Activated CD4-positive, alpha-beta memory T cell treated with anti-CD3 and anti-CD28 coated beads for 36 hours (primary cell): ENCODE data around the gene ARFGAP1. TPM values are rescaled to one million over a fixed set of nuclear protein-coding genes. Genes with fewer than 3 reads are reported as not detected.

Source experiments
- CTCF ChIA-PET: fragments of 350-600 bp; sonication (Branson Sonifier 250); formaldehyde crosslinking; loops from one replicate; lab custom pipeline; 2021; ENCODE audit warnings: antibody characterized with exemption, inconsistent platforms; lab: Charles Lee
- POLR2A ChIA-PET: fragments of 350-600 bp; sonication (Branson Sonifier 250); formaldehyde crosslinking; loops from one replicate; lab custom pipeline; 2021; ENCODE audit warnings: antibody characterized with exemption; lab: Charles Lee
- DNase-seq: peaks from one replicate; pipeline ENCODE4 v3.0.0-alpha.2; 2020
- H3K27ac Mint-ChIP-seq: one replicate; pipeline ENCODE4 v1.8.0; 2021; ENCODE audit warnings: mixed read lengths
- H3K27me3 Mint-ChIP-seq: one replicate; pipeline ENCODE4 v1.8.0; 2021; ENCODE audit warnings: mixed read lengths
- H3K36me3 Mint-ChIP-seq: one replicate; pipeline ENCODE4 v1.8.0; 2021; ENCODE audit warnings: mixed read lengths
- H3K4me1 Mint-ChIP-seq: one replicate; pipeline ENCODE4 v1.8.0; 2021; ENCODE audit warnings: low read depth, mixed read lengths
- H3K4me3 Mint-ChIP-seq: one replicate; pipeline ENCODE4 v1.8.0; 2021; ENCODE audit warnings: mild to moderate bottlenecking, mixed read lengths
- H3K9me3 Mint-ChIP-seq: one replicate; pipeline ENCODE4 v1.8.0; 2021; ENCODE audit warnings: mixed read lengths
- intact Hi-C: fragments of 100-400 bp; cut with micrococcal nuclease; formaldehyde crosslinking; loops from one replicate; pipeline ENCODE4 v1.15.1; 2023
- total RNA-seq, 2 experiments: library from RNA; stranded (reverse); gene quantifications; one replicate each; pipeline ENCODE4 v1.2.3, GENCODE V29; 2021

The ARFGAP1 gene
- total RNA-seq, 2 experiments from 2014 or later = 68.4 to 72.4 TPM

- Mint-ChIP-seq H3K27ac (peak overlapping the region; percentile 62), H3K4me1 (peaks cover 4% of the 10 kb centered on the region), H3K9me3 (no peaks in the 10 kb centered on the region), H3K36me3 (peaks cover 14% of the 10 kb centered on the region), H3K27me3 (no peaks in the 10 kb centered on the region), H3K4me3 (peak overlapping the region; percentile 63)
- ChIA-PET CTCF (interaction anchor here (1.0 kb wide), 1 partner anchor 26 kb away, joined by 3 read pairs; no protein-coding TSS in a partner anchor), POLR2A (no interaction called here)
- intact Hi-C loops = no loop called here
- peak; percentile 44 for DNase-seq
Measured at GRCh38 chr20:63284083-63284440, 11.4 kb downstream of the ARFGAP1 start.

- Mint-ChIP-seq H3K9me3 (no peaks in the 10 kb centered on the region), H3K4me1 (peaks cover 4% of the 10 kb centered on the region), H3K4me3 (peak overlapping the region; percentile 69), H3K27ac (peak overlapping the region; percentile 39), H3K27me3 (no peaks in the 10 kb centered on the region), H3K36me3 (peaks cover 12% of the 10 kb centered on the region)
- ChIA-PET POLR2A (no interaction called here), CTCF (interaction anchor here (1.0 kb wide), 1 partner anchor 26 kb away, joined by 3 read pairs; no protein-coding TSS in a partner anchor)
- intact Hi-C loops = no loop called here
- DNase-seq = peak; percentile 28
Measured at GRCh38 chr20:63284544-63284949, 11.9 kb downstream of the ARFGAP1 start.

- POLR2A ChIA-PET = no interaction called here
- Mint-ChIP-seq H3K4me1 (peaks cover 4% of the 10 kb centered on the region), H3K9me3 (no peaks in the 10 kb centered on the region), H3K4me3 (peak overlapping the region; percentile 69), H3K27ac (no peak overlapping the region), H3K27me3 (no peaks in the 10 kb centered on the region), H3K36me3 (peaks cover 12% of the 10 kb centered on the region)
- no peak for DNase-seq
- intact Hi-C loops = no loop called here
- CTCF ChIA-PET = interaction anchor here (1.0 to 1.3 kb wide), 2 partner anchors 25 to 96 kb away, joined by 3 read pairs; no protein-coding TSS in a partner anchor
Measured at GRCh38 chr20:63284981-63285524, 12.4 kb downstream of the ARFGAP1 start.

- CTCF ChIA-PET = interaction anchor here (1.3 kb wide), 1 partner anchor 96 kb away, joined by 3 read pairs; no protein-coding TSS in a partner anchor
- Mint-ChIP-seq H3K36me3 (peaks cover 10% of the 10 kb centered on the region), H3K4me3 (no peak overlapping the region), H3K27ac (no peak overlapping the region), H3K27me3 (no peaks in the 10 kb centered on the region), H3K9me3 (no peaks in the 10 kb centered on the region), H3K4me1 (peaks cover 4% of the 10 kb centered on the region)
- intact Hi-C loops = no loop called here
- DNase-seq = no peak
- POLR2A ChIA-PET = no interaction called here
Measured at GRCh38 chr20:63285636-63286615, 13.3 kb downstream of the ARFGAP1 start.

- H3K27ac Mint-ChIP-seq = no peak overlapping the region
- peaks cover 10% of the 10 kb centered on the region for H3K36me3 Mint-ChIP-seq
- intact Hi-C loops = no loop called here
- ChIA-PET POLR2A (interaction anchor here (1.4 kb wide), 1 partner anchor 14 kb away, joined by 6 read pairs; the partner anchor contains the start of gene ARFGAP1), CTCF (no interaction called here)
- no peak for DNase-seq
- H3K4me1 Mint-ChIP-seq = peaks cover 4% of the 10 kb centered on the region
- H3K27me3 Mint-ChIP-seq = no peaks in the 10 kb centered on the region
- H3K9me3 Mint-ChIP-seq = no peaks in the 10 kb centered on the region
- no peak overlapping the region for H3K4me3 Mint-ChIP-seq
Measured at GRCh38 chr20:63286781-63287696, 14.4 kb downstream of the ARFGAP1 start.

GRCh38 chr20:63287697-63288580 lies 15.3 kb downstream of the ARFGAP1 start:
- H3K27ac Mint-ChIP-seq = no peak overlapping the region
- peaks cover 4% of the 10 kb centered on the region for H3K4me1 Mint-ChIP-seq
- ChIA-PET CTCF (interaction anchor here (1.8 kb wide), 1 partner anchor 65 kb away, joined by 6 read pairs; no protein-coding TSS in a partner anchor), POLR2A (interaction anchor here (1.4 kb wide), 1 partner anchor 15 kb away, joined by 6 read pairs; the partner anchor contains the start of gene ARFGAP1)
- no peak for DNase-seq
- intact Hi-C loops = no loop called here
- H3K9me3 Mint-ChIP-seq = no peaks in the 10 kb centered on the region
- peaks cover 10% of the 10 kb centered on the region for H3K36me3 Mint-ChIP-seq
- H3K4me3 Mint-ChIP-seq = no peak overlapping the region
- H3K27me3 Mint-ChIP-seq = no peaks in the 10 kb centered on the region

- no peak for DNase-seq
- peaks cover 10% of the 10 kb centered on the region for H3K36me3 Mint-ChIP-seq
- POLR2A ChIA-PET = interaction anchor here (1.4 kb wide), 1 partner anchor 16 kb away, joined by 6 read pairs; the partner anchor contains the start of gene ARFGAP1
- H3K9me3 Mint-ChIP-seq = no peaks in the 10 kb centered on the region
- no peaks in the 10 kb centered on the region for H3K27me3 Mint-ChIP-seq
- intact Hi-C loops = no loop called here
- CTCF ChIA-PET = interaction anchor here (1.8 kb wide), 1 partner anchor 65 kb away, joined by 6 read pairs; no protein-coding TSS in a partner anchor
- peaks cover 3% of the 10 kb centered on the region for H3K4me1 Mint-ChIP-seq
- no peak overlapping the region for H3K27ac Mint-ChIP-seq
- no peak overlapping the region for H3K4me3 Mint-ChIP-seq
Measured at GRCh38 chr20:63288581-63289251, 16.1 kb downstream of the ARFGAP1 start.

GRCh38 chr20:63289311-63290135 lies 16.9 kb downstream of the ARFGAP1 start:
- no peak overlapping the region for H3K4me3 Mint-ChIP-seq
- peaks cover 10% of the 10 kb centered on the region for H3K36me3 Mint-ChIP-seq
- H3K9me3 Mint-ChIP-seq = no peaks in the 10 kb centered on the region
- DNase-seq = no peak
- no peaks in the 10 kb centered on the region for H3K27me3 Mint-ChIP-seq
- POLR2A ChIA-PET = no interaction called here
- H3K27ac Mint-ChIP-seq = no peak overlapping the region
- intact Hi-C loops = loop anchor here (5.0 kb wide), 1 partner anchor 67 kb away; no protein-coding TSS in a partner anchor
- CTCF ChIA-PET = interaction anchor here (1.8 kb wide), 1 partner anchor 66 kb away, joined by 6 read pairs; no protein-coding TSS in a partner anchor
- no peaks in the 10 kb centered on the region for H3K4me1 Mint-ChIP-seq

GRCh38 chr20:63290136-63290676 lies 17.6 kb downstream of the ARFGAP1 start:
- H3K4me3 Mint-ChIP-seq = no peak overlapping the region
- no peaks in the 10 kb centered on the region for H3K9me3 Mint-ChIP-seq
- no peak for DNase-seq
- ChIA-PET CTCF (interaction anchor here (1.3 kb wide), 1 partner anchor 67 kb away, joined by 12 read pairs; no protein-coding TSS in a partner anchor), POLR2A (no interaction called here)
- no peak overlapping the region for H3K27ac Mint-ChIP-seq
- intact Hi-C loops = loop anchor here (5.0 kb wide), 1 partner anchor 68 kb away; no protein-coding TSS in a partner anchor
- peaks cover 3% of the 10 kb centered on the region for H3K4me1 Mint-ChIP-seq
- peaks cover 3% of the 10 kb centered on the region for H3K27me3 Mint-ChIP-seq
- peaks cover 10% of the 10 kb centered on the region for H3K36me3 Mint-ChIP-seq
